Dermis microvascular lymphatic vessel endothelial cell (primary cell): ENCODE measurements around the gene TAF1L. TPM values are rescaled to one million over a fixed set of nuclear protein-coding genes. Genes with fewer than 3 reads are reported as not detected.
A peak's percentile ranks its signal among the peaks of the same experiment; 100 is the strongest.

ENCODE experiments used
- DNase-seq, 2 donors: peaks; one replicate each; pipeline versions ENCODE4 v3.0.0 to v3.0.0-alpha.2; 2010; ENCODE audit warnings: low read depth in 2 of 2
- total RNA-seq: library from RNA; depleted of rRNA; stranded (reverse); fragments of >200 nt; gene quantifications from 2 replicates; pipeline ENCODE4 v1.2.1, GENCODE V29; 2014

TAF1L gene
- total RNA-seq, 1 donor from 2014 or later: under 0.01 TPM

GRCh38 chr9:32589083-32589723 is 46.3 kb downstream of the TAF1L start:
- DNase-seq: peak; percentile 41 to 60

- no peak for DNase-seq
Observed at GRCh38 chr9:32587901-32588300, 47.6 kb downstream of the TAF1L start.

DNA sequence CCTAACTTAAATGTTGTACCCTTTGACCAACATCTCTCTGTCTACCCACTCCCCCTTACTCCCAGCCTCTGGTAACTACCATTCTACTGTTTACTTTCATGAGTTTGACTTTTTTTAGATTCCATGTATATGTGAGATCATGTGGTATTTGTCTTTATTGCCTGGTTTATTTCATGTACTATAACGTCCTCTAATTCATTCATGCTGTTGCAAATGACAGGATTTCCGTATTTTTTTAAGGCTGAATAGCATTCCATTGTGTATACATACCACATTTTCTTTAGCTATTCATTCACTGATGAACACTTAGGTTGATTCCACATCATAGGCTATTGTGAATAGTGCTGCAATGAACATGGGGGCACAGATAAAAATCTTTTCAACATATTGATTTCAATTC is 50.7 kb downstream of the TAF1L start:
- peak; percentile 46 to 69 for DNase-seq

GRCh38 chr9:32581512-32582143 is 53.8 kb downstream of the TAF1L start:
- DNase-seq: peak; percentile 76

DNA sequence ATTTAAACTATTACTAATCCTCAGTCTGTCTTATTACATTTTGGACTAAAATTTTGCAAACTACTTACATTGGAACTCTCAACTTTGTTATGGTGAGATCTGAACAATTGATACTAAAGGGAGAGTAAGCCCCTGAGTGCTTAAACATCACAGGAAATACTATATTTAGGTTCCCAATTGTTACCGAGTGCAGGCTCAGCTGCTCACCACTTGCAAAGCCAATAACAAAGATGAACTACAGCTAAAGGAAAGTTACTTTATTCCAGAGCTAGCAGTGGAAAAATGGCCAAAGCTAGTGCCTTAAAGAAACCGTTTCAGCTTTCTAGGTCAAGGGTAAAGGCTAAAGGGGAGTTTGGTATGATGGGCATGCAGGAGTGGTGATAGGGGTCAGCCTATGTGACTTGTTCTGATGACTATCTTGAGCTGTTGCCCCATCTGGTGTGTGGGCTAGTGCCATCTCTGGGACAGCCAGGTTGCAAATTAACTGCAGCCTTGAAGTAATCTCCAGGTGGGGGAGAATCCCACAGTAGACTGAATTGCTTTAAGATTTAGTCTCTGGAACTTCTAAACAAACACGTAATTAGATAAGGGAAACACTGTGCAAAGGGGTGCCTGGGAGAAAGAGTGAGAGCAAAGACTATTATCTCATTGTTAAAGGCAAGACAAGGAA is 54.7 kb downstream of the TAF1L start:
- DNase-seq: no peak

DNA sequence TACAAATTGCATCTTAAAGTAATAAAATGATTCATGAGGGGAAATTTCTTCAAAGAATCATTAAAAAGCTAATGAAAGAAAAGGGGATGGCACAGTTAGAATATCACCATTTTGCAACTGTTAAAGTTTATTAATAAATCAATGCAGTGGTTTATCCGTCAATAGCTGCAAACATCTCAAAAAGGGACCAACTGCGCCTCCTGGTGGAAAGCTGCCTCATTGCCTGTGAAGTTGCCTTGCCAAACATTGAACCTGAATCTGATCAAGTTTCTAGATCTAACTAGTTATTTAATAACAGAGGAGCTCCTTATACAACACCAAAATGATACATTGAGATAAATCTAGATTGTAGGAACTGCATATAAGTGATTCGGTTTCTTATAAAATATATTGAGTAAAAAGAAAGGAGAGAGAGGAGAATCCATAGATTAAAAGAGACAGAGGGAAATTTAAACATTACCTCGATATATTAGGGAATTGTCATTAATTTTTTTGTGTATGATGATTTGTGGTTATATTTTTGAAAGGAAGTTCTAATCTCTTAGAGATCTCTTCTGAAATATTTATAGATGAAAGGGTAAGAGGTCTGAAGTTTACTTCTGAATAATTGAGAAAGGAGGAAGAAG is 55.6 kb downstream of the TAF1L start:
- DNase-seq: peak; percentile 55 to 68

Other genes with a start within 250 kb of the TAF1L start
- 14.0 and 15.3 TPM in 2 replicates for gene RIGI, start 109.5 kb downstream of the TAF1L start, total RNA-seq
- 1.1 and 5.3 TPM in 2 replicates for gene SMIM27, start 83.3 kb downstream of the TAF1L start, total RNA-seq
- gene TOPORS, start 83.1 kb downstream of the TAF1L start, total RNA-seq: 24.3 and 29.3 TPM in 2 replicates
- 25.4 and 43.3 TPM in 2 replicates for gene NDUFB6, start 62.5 kb downstream of the TAF1L start, total RNA-seq
- gene TMEM215, start 147.9 kb upstream of the TAF1L start, total RNA-seq: not detected in 2 replicates